HT1080 (cell line): ENCODE results near the gene GPC6. TPM values are rescaled to one million over a fixed set of nuclear protein-coding genes. Genes with fewer than 3 reads are reported as not detected.
A peak's percentile ranks its signal among the peaks of the same experiment; 100 is the strongest.

Experiments used
- DNase-seq: peaks from one replicate; pipeline ENCODE4 v3.0.0-alpha.2; 2015; ENCODE audit warnings: low read depth
- total RNA-seq: library from RNA; depleted of rRNA; stranded (reverse); fragments of >200 nt; shearing (Covaris generic); gene quantifications from 2 replicates; pipeline ENCODE4 v1.2.3, GENCODE V29; 2014

GPC6 gene
- total RNA-seq, 1 experiment from 2014 or later = 9.0 TPM

GRCh38 chr13:93368718-93369117, 142.1 kb downstream of the GPC6 start:
- no peak for DNase-seq

GRCh38 chr13:93372856-93373255, 146.2 kb downstream of the GPC6 start:
- no peak for DNase-seq

- no peak for DNase-seq
These were observed 148.9 kb downstream of the GPC6 start for GRCh38 chr13:93375491-93375890.

GRCh38 chr13:93377196-93377595, 150.6 kb downstream of the GPC6 start:
- no peak for DNase-seq

GRCh38 chr13:93378184-93378583, 151.6 kb downstream of the GPC6 start:
- DNase-seq = no peak

- DNase-seq = no peak
These were observed 159.5 kb downstream of the GPC6 start for GRCh38 chr13:93386116-93386515.

GRCh38 chr13:93388701-93389100, 162.1 kb downstream of the GPC6 start:
- DNase-seq = peak; percentile 82

- no peak for DNase-seq
These were observed 171.0 kb downstream of the GPC6 start for GRCh38 chr13:93397619-93398018.

- no peak for DNase-seq
These were observed 171.8 kb downstream of the GPC6 start for GRCh38 chr13:93398167-93399035.

- no peak for DNase-seq
These were observed 172.6 kb downstream of the GPC6 start for GRCh38 chr13:93399212-93399611.

- no peak for DNase-seq
These were observed 179.5 kb downstream of the GPC6 start for GRCh38 chr13:93406136-93406535.

- DNase-seq = no peak
These were observed 180.9 kb downstream of the GPC6 start for GRCh38 chr13:93407551-93407950.

- no peak for DNase-seq
These were observed 182.4 kb downstream of the GPC6 start for GRCh38 chr13:93409001-93409400.

- DNase-seq = no peak
These were observed 183.2 kb downstream of the GPC6 start for GRCh38 chr13:93409816-93410215.

GRCh38 chr13:93411186-93411680, 184.6 kb downstream of the GPC6 start:
- no peak for DNase-seq

- DNase-seq = no peak
These were observed 186.1 kb downstream of the GPC6 start for GRCh38 chr13:93412676-93413075.

- peak; percentile 5 for DNase-seq
These were observed 187.5 kb downstream of the GPC6 start for GRCh38 chr13:93413972-93414717.

GRCh38 chr13:93416736-93417355, 190.2 kb downstream of the GPC6 start:
- no peak for DNase-seq

- no peak for DNase-seq
These were observed 191.8 kb downstream of the GPC6 start for GRCh38 chr13:93418398-93418797.

- DNase-seq = no peak
These were observed 193.6 kb downstream of the GPC6 start for GRCh38 chr13:93420206-93420605.

- no peak for DNase-seq
These were observed 194.3 kb downstream of the GPC6 start for GRCh38 chr13:93420887-93421286.

GRCh38 chr13:93422980-93423543, 196.5 kb downstream of the GPC6 start:
- DNase-seq = no peak
